ENCODE measurements around the gene SLC25A20. TPM values are rescaled to one million over a fixed set of nuclear protein-coding genes. Genes with fewer than 3 reads are reported as not detected.

SLC25A20 gene
- polyA plus RNA-seq, 1 donor (not counting 4 experiments of a cell fraction or from before 2014, with no cell fraction given) = 22.4 TPM

- DNase-seq (ENCODE audit: low read depth, low spot score) (no peak), FAIRE-seq (no peak)
- Histone ChIP-seq H3K79me2 (ENCODE audit: control insufficient read depth, insufficient read depth, low read length) (no peaks in the 10 kb centered on the region), H4K20me1 (ENCODE audit: control insufficient read depth, extremely low read depth, insufficient read depth, low read length) (no peaks in the 10 kb centered on the region), H3K36me3 (ENCODE audit: control insufficient read depth in 2 of 2, extremely low read depth in 1 of 2, insufficient read depth in 2 of 2, low read length in 2 of 2) (no peaks in the 10 kb centered on the region), H3K27ac (ENCODE audit: control insufficient read depth, insufficient read depth, low read length) (no peak overlapping the region), H3K27me3 (ENCODE audit: control insufficient read depth, extremely low read depth, insufficient read depth, low read length) (no peaks in the 10 kb centered on the region), H3K4me1 (ENCODE audit: control insufficient read depth, extremely low read depth, insufficient read depth, low read length) (peaks cover 15% of the 10 kb centered on the region), H3K9me1 (ENCODE audit: control insufficient read depth, extremely low read depth, insufficient read depth, low read length) (no peaks in the 10 kb centered on the region), H2AFZ (ENCODE audit: control insufficient read depth, low read length) (no peak overlapping the region), H3K4me2 (ENCODE audit: control insufficient read depth, extremely low read depth, insufficient read depth, low read depth, low read length) (no peak overlapping the region), H3K9ac (ENCODE audit: control insufficient read depth, extremely low read depth, insufficient read depth, low read length) (no peak overlapping the region), H3K9me3 (ENCODE audit: control insufficient read depth, low read depth, low read length) (no peaks in the 10 kb centered on the region), H3K4me3 (ENCODE audit: control insufficient read depth in 2 of 3, extremely low read depth in 1 of 3, insufficient read depth in 2 of 3, low read depth in 1 of 3, low read length in 3 of 3) (no peak overlapping the region)
- TF ChIP-seq EZH2 (IDR thresholded peaks at IDR 0.05; ENCODE audit: low read length) = no peak
- TF ChIP-seq CTCF (optimal IDR thresholded peaks at IDR 0.05 in 1 of 3, IDR thresholded peaks at IDR 0.05 in 1 of 3, conservative IDR thresholded peaks at IDR 0.05 in 1 of 3; ENCODE audit: extremely low read depth in 1 of 3, insufficient read depth in 2 of 3, low read length in 3 of 3) = no peak
- dilution Hi-C loops (cut with MboI; ENCODE audit: extremely low pct_ligation_motif_present, low sequenced_read_pairs) = no loop called here
Observed at GRCh38 chr3:48896936-48897335, 1.7 kb downstream of the SLC25A20 start.

- Histone ChIP-seq H3K9me3 (ENCODE audit: control insufficient read depth, low read depth, low read length) (no peaks in the 10 kb centered on the region), H4K20me1 (ENCODE audit: control insufficient read depth, extremely low read depth, insufficient read depth, low read length) (no peaks in the 10 kb centered on the region), H3K27me3 (ENCODE audit: control insufficient read depth, extremely low read depth, insufficient read depth, low read length) (no peaks in the 10 kb centered on the region), H2AFZ (ENCODE audit: control insufficient read depth, low read length) (no peak overlapping the region), H3K4me2 (ENCODE audit: control insufficient read depth, extremely low read depth, insufficient read depth, low read depth, low read length) (no peak overlapping the region), H3K4me3 (ENCODE audit: control insufficient read depth in 2 of 3, extremely low read depth in 1 of 3, insufficient read depth in 2 of 3, low read depth in 1 of 3, low read length in 3 of 3) (no peak overlapping the region), H3K36me3 (ENCODE audit: control insufficient read depth in 2 of 2, extremely low read depth in 1 of 2, insufficient read depth in 2 of 2, low read length in 2 of 2) (no peaks in the 10 kb centered on the region), H3K79me2 (ENCODE audit: control insufficient read depth, insufficient read depth, low read length) (no peaks in the 10 kb centered on the region), H3K4me1 (ENCODE audit: control insufficient read depth, extremely low read depth, insufficient read depth, low read length) (peaks cover 15% of the 10 kb centered on the region), H3K9ac (ENCODE audit: control insufficient read depth, extremely low read depth, insufficient read depth, low read length) (no peak overlapping the region), H3K9me1 (ENCODE audit: control insufficient read depth, extremely low read depth, insufficient read depth, low read length) (no peaks in the 10 kb centered on the region), H3K27ac (ENCODE audit: control insufficient read depth, insufficient read depth, low read length) (no peak overlapping the region)
- FAIRE-seq (no peak), DNase-seq (ENCODE audit: low read depth, low spot score) (no peak)
- dilution Hi-C loops (cut with MboI; ENCODE audit: extremely low pct_ligation_motif_present, low sequenced_read_pairs) = no loop called here
- TF ChIP-seq EZH2 (IDR thresholded peaks at IDR 0.05; ENCODE audit: low read length) = no peak
- no peak for TF ChIP-seq CTCF (optimal IDR thresholded peaks at IDR 0.05 in 1 of 3, IDR thresholded peaks at IDR 0.05 in 1 of 3, conservative IDR thresholded peaks at IDR 0.05 in 1 of 3; ENCODE audit: extremely low read depth in 1 of 3, insufficient read depth in 2 of 3, low read length in 3 of 3)
Observed at GRCh38 chr3:48894516-48894915, 4.2 kb downstream of the SLC25A20 start.
